Measurements from ENCODE around the gene CYB5A.

DNA sequence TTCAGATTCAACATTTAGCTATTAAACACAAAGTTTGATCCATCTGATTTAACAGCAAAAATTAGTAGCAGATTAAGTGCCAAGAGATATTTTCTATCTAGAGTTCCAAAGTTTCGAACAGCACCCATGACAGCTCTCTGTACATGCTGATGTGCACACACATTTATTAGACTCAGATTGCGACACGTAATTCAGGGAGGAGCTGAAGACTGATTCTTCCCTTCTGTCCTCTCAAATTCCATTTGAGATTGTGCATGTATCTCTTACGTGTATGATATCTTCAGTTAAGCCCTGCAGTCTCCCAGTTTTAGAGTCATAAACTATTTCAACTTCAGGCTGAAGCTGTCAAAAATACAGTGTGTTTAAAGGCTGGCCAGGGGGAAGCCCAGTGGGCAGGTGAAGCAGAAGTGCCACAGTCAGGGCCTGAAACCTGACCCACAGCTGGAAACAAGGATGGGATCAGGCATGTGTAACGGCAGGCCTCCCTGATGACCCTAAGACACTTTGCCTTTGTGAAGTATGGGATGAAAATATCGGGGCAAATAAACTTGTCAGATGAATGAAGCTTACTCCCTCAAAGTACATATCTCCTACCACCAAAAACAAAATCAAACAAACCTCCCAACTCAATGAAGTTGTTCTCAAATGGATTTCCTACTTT is 30.6 kb downstream of the CYB5A start:
- TF ChIP-seq POLR2AphosphoS5 (IDR thresholded peaks at IDR 0.05; ENCODE audit: low read depth, low read length) (no peak), TAF1 (IDR thresholded peaks at IDR 0.05; ENCODE audit: borderline replicate concordance, insufficient read depth, low read length) (no peak)
- TF ChIP-seq, protein P1, sequence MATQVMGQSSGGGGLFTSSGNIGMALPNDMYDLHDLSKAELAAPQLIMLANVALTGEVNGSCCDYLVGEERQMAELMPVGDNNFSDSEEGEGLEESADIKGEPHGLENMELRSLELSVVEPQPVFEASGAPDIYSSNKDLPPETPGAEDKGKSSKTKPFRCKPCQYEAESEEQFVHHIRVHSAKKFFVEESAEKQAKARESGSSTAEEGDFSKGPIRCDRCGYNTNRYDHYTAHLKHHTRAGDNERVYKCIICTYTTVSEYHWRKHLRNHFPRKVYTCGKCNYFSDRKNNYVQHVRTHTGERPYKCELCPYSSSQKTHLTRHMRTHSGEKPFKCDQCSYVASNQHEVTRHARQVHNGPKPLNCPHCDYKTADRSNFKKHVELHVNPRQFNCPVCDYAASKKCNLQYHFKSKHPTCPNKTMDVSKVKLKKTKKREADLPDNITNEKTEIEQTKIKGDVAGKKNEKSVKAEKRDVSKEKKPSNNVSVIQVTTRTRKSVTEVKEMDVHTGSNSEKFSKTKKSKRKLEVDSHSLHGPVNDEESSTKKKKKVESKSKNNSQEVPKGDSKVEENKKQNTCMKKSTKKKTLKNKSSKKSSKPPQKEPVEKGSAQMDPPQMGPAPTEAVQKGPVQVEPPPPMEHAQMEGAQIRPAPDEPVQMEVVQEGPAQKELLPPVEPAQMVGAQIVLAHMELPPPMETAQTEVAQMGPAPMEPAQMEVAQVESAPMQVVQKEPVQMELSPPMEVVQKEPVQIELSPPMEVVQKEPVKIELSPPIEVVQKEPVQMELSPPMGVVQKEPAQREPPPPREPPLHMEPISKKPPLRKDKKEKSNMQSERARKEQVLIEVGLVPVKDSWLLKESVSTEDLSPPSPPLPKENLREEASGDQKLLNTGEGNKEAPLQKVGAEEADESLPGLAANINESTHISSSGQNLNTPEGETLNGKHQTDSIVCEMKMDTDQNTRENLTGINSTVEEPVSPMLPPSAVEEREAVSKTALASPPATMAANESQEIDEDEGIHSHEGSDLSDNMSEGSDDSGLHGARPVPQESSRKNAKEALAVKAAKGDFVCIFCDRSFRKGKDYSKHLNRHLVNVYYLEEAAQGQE (IDR thresholded peaks at IDR 0.05; ENCODE audit: insufficient read depth in 1 of 2, low read depth in 2 of 2, low read length in 2 of 2): no peak
